ENCODE data around the gene KRTAP2-3. TPM values are rescaled to one million over a fixed set of nuclear protein-coding genes. Genes with fewer than 3 reads are reported as not detected.
"Not testable (repeated sequence)": the region's sequence is repeated elsewhere in the genome, so short reads cannot be mapped to it uniquely, and the experiment has no call there.

Gene KRTAP2-3
- total RNA-seq (not detected), polyA plus RNA-seq (not detected)

GRCh38 chr17:41060052-41060604 is at the start of gene KRTAP2-3:
KRTAP2-3 (minus strand) TSS chr17:41060114; CDS start chr17:41060050, 64 bp downstream.
- Histone ChIP-seq H3K27ac (ENCODE audit: low read depth) (no peak within 1 kb of the TSS), H3K4me1 (ENCODE audit: insufficient read depth) (no peaks in the 10 kb centered on the region), H3K4me3 (ENCODE audit: low read depth, low read length) (no peak within 1 kb of the TSS), H3K36me3 (ENCODE audit: insufficient read depth) (no peaks in the 10 kb centered on the region)
- WGBS = 66% methylated on average over 6 of the region's 6 CpGs
- DNase-seq (ENCODE audit: extremely low spot score) = no peak

GRCh38 chr17:41108728-41109386 is 48.9 kb upstream of the KRTAP2-3 start:
- 37% methylated on average over 1 of the region's 1 CpG for WGBS
- H3K27ac ChIP-seq (ENCODE audit: low read depth); H3K36me3 ChIP-seq (ENCODE audit: insufficient read depth); H3K4me1 ChIP-seq (ENCODE audit: insufficient read depth); H3K4me3 ChIP-seq (ENCODE audit: low read depth, low read length); DNase-seq (ENCODE audit: extremely low spot score): not testable (repeated sequence)

GRCh38 chr17:41107941-41108450 is 48.1 kb upstream of the KRTAP2-3 start:
- no peaks in the 10 kb centered on the region for H3K36me3 ChIP-seq (ENCODE audit: insufficient read depth)
- no peak overlapping the region for H3K4me3 ChIP-seq (ENCODE audit: low read depth, low read length)
- no peak overlapping the region for H3K27ac ChIP-seq (ENCODE audit: low read depth)
- H3K4me1 ChIP-seq (ENCODE audit: insufficient read depth) = no peaks in the 10 kb centered on the region
- no peak for DNase-seq (ENCODE audit: extremely low spot score)
- whole genome bisulfite sequencing = 60% methylated on average over 1 of the region's 1 CpG

GRCh38 chr17:41105347-41105746 is 45.4 kb upstream of the KRTAP2-3 start, which contains the start of gene KRTAP4-9:
KRTAP4-9 (plus strand) TSS chr17:41105389; CDS start chr17:41105389, 0 bp downstream.
- DNase-seq (ENCODE audit: extremely low spot score); H3K4me3 ChIP-seq (ENCODE audit: low read depth, low read length); H3K36me3 ChIP-seq (ENCODE audit: insufficient read depth); H3K4me1 ChIP-seq (ENCODE audit: insufficient read depth); H3K27ac ChIP-seq (ENCODE audit: low read depth): not testable (repeated sequence)
- WGBS = 73% methylated on average over 10 of the region's 10 CpGs

- H3K4me3 ChIP-seq (ENCODE audit: low read depth, low read length); H3K27ac ChIP-seq (ENCODE audit: low read depth); H3K36me3 ChIP-seq (ENCODE audit: insufficient read depth); H3K4me1 ChIP-seq (ENCODE audit: insufficient read depth); DNase-seq (ENCODE audit: extremely low spot score): not testable (repeated sequence)
- WGBS = 68% methylated on average over 2 of the region's 2 CpGs
Observed at GRCh38 chr17:41104386-41105038, 44.6 kb upstream of the KRTAP2-3 start.

GRCh38 chr17:41103896-41104295 is 44.0 kb upstream of the KRTAP2-3 start:
- no peak overlapping the region for H3K27ac ChIP-seq (ENCODE audit: low read depth)
- H3K4me1 ChIP-seq (ENCODE audit: insufficient read depth) = no peaks in the 10 kb centered on the region
- WGBS = 88% methylated on average over 1 of the region's 1 CpG
- no peaks in the 10 kb centered on the region for H3K36me3 ChIP-seq (ENCODE audit: insufficient read depth)
- no peak for DNase-seq (ENCODE audit: extremely low spot score)
- H3K4me3 ChIP-seq (ENCODE audit: low read depth, low read length) = no peak overlapping the region

GRCh38 chr17:41101586-41102259 is 41.8 kb upstream of the KRTAP2-3 start, which contains the start of gene KRTAP4-16:
KRTAP4-16 (minus strand) TSS chr17:41102209; CDS start chr17:41102209, 0 bp downstream.
- Histone ChIP-seq H3K4me3 (ENCODE audit: low read depth, low read length) (no peak within 1 kb of the TSS), H3K36me3 (ENCODE audit: insufficient read depth) (no peaks in the 10 kb centered on the region), H3K4me1 (ENCODE audit: insufficient read depth) (no peaks in the 10 kb centered on the region), H3K27ac (ENCODE audit: low read depth) (no peak within 1 kb of the TSS)
- WGBS = 46% methylated on average over 10 of the region's 10 CpGs
- DNase-seq (ENCODE audit: extremely low spot score) = no peak

- H3K27ac ChIP-seq (ENCODE audit: low read depth); H3K4me3 ChIP-seq (ENCODE audit: low read depth, low read length); H3K4me1 ChIP-seq (ENCODE audit: insufficient read depth); H3K36me3 ChIP-seq (ENCODE audit: insufficient read depth); DNase-seq (ENCODE audit: extremely low spot score): not testable (repeated sequence)
- WGBS = 33% methylated on average over 7 of the region's 7 CpGs
Observed at GRCh38 chr17:41099682-41100480, 40.0 kb upstream of the KRTAP2-3 start.

GRCh38 chr17:41098481-41098880 is 38.6 kb upstream of the KRTAP2-3 start:
- no peak for DNase-seq (ENCODE audit: extremely low spot score)
- WGBS = 76% methylated on average over 6 of the region's 6 CpGs

GRCh38 chr17:41098042-41098441 is 38.1 kb upstream of the KRTAP2-3 start, which contains the start of gene KRTAP4-8:
KRTAP4-8 (minus strand) TSS chr17:41098142; CDS start chr17:41098084, 58 bp downstream.
- Histone ChIP-seq H3K4me1 (ENCODE audit: insufficient read depth) (no peaks in the 10 kb centered on the region), H3K36me3 (ENCODE audit: insufficient read depth) (no peaks in the 10 kb centered on the region), H3K27ac (ENCODE audit: low read depth) (no peak within 1 kb of the TSS), H3K4me3 (ENCODE audit: low read depth, low read length) (no peak within 1 kb of the TSS)
- DNase-seq (ENCODE audit: extremely low spot score) = no peak
- WGBS = 77% methylated on average over 4 of the region's 4 CpGs

More at GRCh38 chr17:41098481-41098880, 38.6 kb upstream of the KRTAP2-3 start:
- no peak overlapping the region for H3K27ac ChIP-seq (ENCODE audit: low read depth)
- no peaks in the 10 kb centered on the region for H3K36me3 ChIP-seq (ENCODE audit: insufficient read depth)
- H3K4me3 ChIP-seq (ENCODE audit: low read depth, low read length) = no peak overlapping the region
- no peaks in the 10 kb centered on the region for H3K4me1 ChIP-seq (ENCODE audit: insufficient read depth)

- no peak for DNase-seq (ENCODE audit: extremely low spot score)
- Histone ChIP-seq H3K36me3 (ENCODE audit: insufficient read depth) (no peaks in the 10 kb centered on the region), H3K27ac (ENCODE audit: low read depth) (no peak overlapping the region), H3K4me1 (ENCODE audit: insufficient read depth) (no peaks in the 10 kb centered on the region), H3K4me3 (ENCODE audit: low read depth, low read length) (no peak overlapping the region)
- WGBS = 75% methylated on average over 7 of the region's 7 CpGs
Observed at GRCh38 chr17:41096055-41096454, 36.1 kb upstream of the KRTAP2-3 start.

GRCh38 chr17:41088760-41089352 is 28.9 kb upstream of the KRTAP2-3 start:
- H3K27ac ChIP-seq (ENCODE audit: low read depth); H3K4me1 ChIP-seq (ENCODE audit: insufficient read depth); H3K36me3 ChIP-seq (ENCODE audit: insufficient read depth); DNase-seq (ENCODE audit: extremely low spot score); H3K4me3 ChIP-seq (ENCODE audit: low read depth, low read length): not testable (repeated sequence)
- WGBS = 70% methylated on average over 4 of the region's 4 CpGs

Measured in urinary bladder (tissue), 4 donors.